ENCODE data around the gene ZMAT5.

ZMAT5 gene

DNA sequence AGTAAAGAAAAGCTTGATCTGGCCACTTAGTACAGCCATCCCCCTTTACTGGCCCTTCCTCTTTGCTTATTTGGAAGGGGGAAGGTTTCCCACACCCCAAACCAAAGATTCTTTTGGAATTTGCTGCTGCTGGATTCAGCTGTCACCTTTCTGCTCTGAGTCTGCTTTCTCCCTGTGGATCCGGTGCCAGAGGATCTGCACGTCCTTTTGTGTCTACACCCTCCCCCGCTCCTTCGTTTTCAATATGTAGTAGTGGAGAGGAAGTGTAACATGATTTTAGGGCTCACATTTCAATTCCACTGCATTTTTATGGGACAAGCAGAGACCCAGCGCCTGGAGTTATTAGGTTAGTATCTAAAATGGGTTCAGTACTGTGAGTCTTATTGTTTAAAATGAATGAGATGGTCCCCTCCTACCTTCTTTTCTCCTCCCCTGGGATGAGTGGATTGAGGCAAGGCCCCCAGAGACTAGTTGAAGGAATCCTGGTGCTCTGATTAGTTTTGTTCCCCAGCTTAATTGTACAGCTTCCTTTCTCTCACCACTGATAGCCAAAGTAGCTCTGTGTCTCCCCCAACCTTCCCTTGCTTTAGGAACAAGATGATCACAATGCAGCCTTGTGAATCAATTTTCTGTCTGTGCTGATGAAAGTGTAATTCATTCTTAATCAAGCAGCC is 77.5 kb downstream of the ZMAT5 start:
- DNase-seq = peak; percentile 49

DNA sequence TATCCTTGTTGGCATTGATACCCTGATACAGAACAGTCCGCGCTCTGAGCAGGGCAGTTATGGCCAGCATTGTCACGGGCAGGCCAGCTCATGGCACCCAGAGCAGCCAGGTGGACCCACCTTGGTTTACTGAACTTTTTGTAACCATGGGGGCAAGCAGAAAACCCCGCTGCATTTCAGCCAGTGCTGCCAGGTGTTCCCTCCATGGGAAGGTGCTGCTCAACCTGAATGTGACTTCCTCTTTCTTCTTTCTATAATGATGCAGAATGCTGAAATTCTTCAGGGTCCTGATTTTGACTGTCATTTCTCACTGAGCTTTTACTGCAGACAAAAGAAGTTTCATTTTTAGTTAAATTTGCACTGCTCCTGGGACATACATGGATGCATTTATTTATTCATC is 82.6 kb downstream of the ZMAT5 start:
- no peak for DNase-seq

- DNase-seq = no peak
Observed at GRCh38 chr22:29683536-29683935, 83.3 kb downstream of the ZMAT5 start.

Measured in right kidney (tissue), 1 donor.